H9 (cell line): Measurements from ENCODE around the gene MYLK. TPM values are rescaled to one million over a fixed set of nuclear protein-coding genes. Genes with fewer than 3 reads are reported as not detected.

Experiments used
- DNase-seq: peaks from one replicate; pipeline ENCODE4 v3.0.0-alpha.2; 2017
- H2AFZ ChIP-seq: one replicate; pipeline ENCODE4 v1.6.1; 2013; ENCODE audit warnings: mild to moderate bottlenecking, low read length, control low read depth, moderate library complexity
- H2AK5ac ChIP-seq: 2 replicates; pipeline ENCODE4 v1.6.1; 2013; ENCODE audit warnings: low read length, control low read depth, mixed read lengths; ENCODE audit not compliant: insufficient read length
- H2BK120ac ChIP-seq: one replicate; pipeline ENCODE4 v1.6.1; 2013; ENCODE audit warnings: low read depth, mild to moderate bottlenecking, low read length, control low read depth, inconsistent platforms; ENCODE audit not compliant: poor library complexity, severe bottlenecking
- H2BK12ac ChIP-seq: 2 replicates; pipeline ENCODE4 v1.6.1; 2013; ENCODE audit warnings: low read length, control low read depth, mixed read lengths, low read depth; ENCODE audit not compliant: insufficient read length
- H2BK15ac ChIP-seq: 2 replicates; pipeline ENCODE4 v1.6.1; 2013; ENCODE audit warnings: low read depth, low read length, control low read depth
- H2BK20ac ChIP-seq: one replicate; pipeline ENCODE4 v1.6.1; 2013; ENCODE audit warnings: low read depth, mild to moderate bottlenecking, low read length, control low read depth, inconsistent platforms; ENCODE audit not compliant: poor library complexity, severe bottlenecking
- H2BK5ac ChIP-seq: 2 replicates; pipeline ENCODE4 v1.6.1; 2013; ENCODE audit warnings: low read length, control low read depth, mixed read lengths; ENCODE audit not compliant: insufficient read length
- H3K14ac ChIP-seq: 2 replicates; pipeline ENCODE4 v1.6.1; 2013; ENCODE audit warnings: low read length, control low read depth; ENCODE audit not compliant: insufficient read depth
- H3K18ac ChIP-seq: 2 replicates; pipeline ENCODE4 v1.6.1; 2013; ENCODE audit warnings: low read depth, mild to moderate bottlenecking, mixed read lengths, low read length, control low read depth; ENCODE audit not compliant: insufficient read length
- H3K23ac ChIP-seq: 2 replicates; pipeline ENCODE4 v1.6.1; 2013; ENCODE audit warnings: low read length, control low read depth, mixed read lengths, low read depth; ENCODE audit not compliant: insufficient read length
- H3K23me2 ChIP-seq: 2 replicates; pipeline ENCODE4 v1.6.1; 2013; ENCODE audit warnings: low read depth, mild to moderate bottlenecking, mixed read lengths, low read length, control low read depth; ENCODE audit not compliant: insufficient read length, poor library complexity, severe bottlenecking
- H3K27ac ChIP-seq: 2 replicates; pipeline ENCODE4 v1.5.1; 2013; ENCODE audit warnings: low read length, control low read depth, mixed read lengths, low read depth; ENCODE audit not compliant: insufficient read length
- H3K27me3 ChIP-seq: 2 replicates; pipeline ENCODE4 v1.6.1; 2013; ENCODE audit warnings: low read length, control low read depth, inconsistent platforms; ENCODE audit not compliant: insufficient read depth
- H3K4ac ChIP-seq: 2 replicates; pipeline ENCODE4 v1.6.1; 2013; ENCODE audit warnings: low read depth, mild to moderate bottlenecking, control low read depth, inconsistent platforms, low read length, moderate library complexity
- H3K4me1 ChIP-seq: 2 replicates; pipeline ENCODE4 v1.6.1; 2013; ENCODE audit warnings: low read length, control low read depth, inconsistent platforms; ENCODE audit not compliant: insufficient read depth
- H3K4me2 ChIP-seq: 2 replicates; pipeline ENCODE4 v1.6.1; 2013; ENCODE audit warnings: low read length, control low read depth, mixed read lengths; ENCODE audit not compliant: insufficient read length, insufficient read depth
- H3K56ac ChIP-seq: 2 replicates; pipeline ENCODE4 v1.6.1; 2013; ENCODE audit warnings: low read depth, mild to moderate bottlenecking, mixed read lengths, low read length, control low read depth; ENCODE audit not compliant: insufficient read length
- H3K79me1 ChIP-seq: 2 replicates; pipeline ENCODE4 v1.6.1; 2013; ENCODE audit warnings: low read depth, mild to moderate bottlenecking, moderate library complexity, low read length, control low read depth, inconsistent platforms; ENCODE audit not compliant: insufficient read depth, poor library complexity, severe bottlenecking
- H3K79me2 ChIP-seq: 2 replicates; pipeline ENCODE4 v1.6.1; 2013; ENCODE audit warnings: low read length, control low read depth, inconsistent platforms; ENCODE audit not compliant: insufficient read depth
- H3K9ac ChIP-seq: 2 replicates; pipeline ENCODE4 v1.6.1; 2013; ENCODE audit warnings: low read length, control low read depth, mixed read lengths; ENCODE audit not compliant: insufficient read length; ENCODE audit errors: extremely low read depth
- H3K9me3 ChIP-seq: one replicate; pipeline ENCODE4 v1.6.1; 2013; ENCODE audit warnings: low read depth, low read length, inconsistent platforms; ENCODE audit not compliant: control insufficient read depth
- H3T11ph ChIP-seq: one replicate; pipeline ENCODE4 v1.6.1; 2013; ENCODE audit warnings: mild to moderate bottlenecking, low read length, control low read depth, inconsistent platforms
- H4K20me1 ChIP-seq: one replicate; pipeline ENCODE4 v1.6.1; 2013; ENCODE audit not compliant: control insufficient read depth, insufficient read length, insufficient read depth
- H4K5ac ChIP-seq: 2 replicates; pipeline ENCODE4 v1.6.1; 2013; ENCODE audit warnings: low read depth, mild to moderate bottlenecking, mixed read lengths, low read length, control low read depth; ENCODE audit not compliant: insufficient read length
- H4K8ac ChIP-seq: replicated peaks from 2 replicates; pipeline ENCODE4 v1.6.1; 2013; ENCODE audit warnings: low read length, control low read depth, mixed read lengths, low read depth; ENCODE audit not compliant: insufficient read length
- H4K91ac ChIP-seq: 2 replicates; pipeline ENCODE4 v1.6.1; 2013; ENCODE audit warnings: low read depth, mild to moderate bottlenecking, moderate library complexity, mixed read lengths, low read length, control low read depth; ENCODE audit not compliant: insufficient read length
- H3K27ac Mint-ChIP-seq, 3 experiments: 2 replicates in 2 of 3; 3 replicates in 1 of 3; pipeline ENCODE4 v1.8.0; 2020 to 2021; ENCODE audit warnings: mixed read lengths in 3 of 3, mild to moderate bottlenecking in 1 of 3, moderate library complexity in 1 of 3
- H3K27me3 Mint-ChIP-seq: 2 replicates; pipeline ENCODE4 v1.8.0; 2021; ENCODE audit warnings: low read depth, mild to moderate bottlenecking, moderate library complexity, mixed read lengths
- H3K36me3 Mint-ChIP-seq, 3 experiments: 2 replicates in 2 of 3; 3 replicates in 1 of 3; pipeline ENCODE4 v1.8.0; 2020 to 2021; ENCODE audit warnings: low read depth in 3 of 3, mixed read lengths in 3 of 3; ENCODE audit not compliant: insufficient read depth in 1 of 3
- H3K4me1 Mint-ChIP-seq, 2 experiments: 2 replicates each; pipeline ENCODE4 v1.8.0; 2020; ENCODE audit warnings: mixed read lengths in 2 of 2
- H3K4me3 Mint-ChIP-seq, 2 experiments: 2 replicates in 1 of 2; 3 replicates in 1 of 2; pipeline ENCODE4 v1.8.0; 2020 to 2021; ENCODE audit warnings: mild to moderate bottlenecking in 2 of 2, mixed read lengths in 2 of 2, moderate library complexity in 1 of 2
- H3K9me3 Mint-ChIP-seq, 2 experiments: 2 replicates in 1 of 2; 3 replicates in 1 of 2; pipeline ENCODE4 v1.8.0; 2020; ENCODE audit warnings: mild to moderate bottlenecking in 2 of 2, mixed read lengths in 2 of 2, moderate library complexity in 1 of 2
- CTCF ChIP-seq: fragments of 200-600 bp; sonication (generic); conservative IDR thresholded peaks from 3 replicates; pipeline ENCODE4 v1.8.0; 2021; ENCODE audit warnings: antibody characterized with exemption, mild to moderate bottlenecking
- WGBS: extraction: QIAGEN DNeasy Blood & Tissue Kit; methylation state at CpG from one replicate; pipeline ENCODE4 v1.1.7; 2013; ENCODE audit warnings: missing lambda C conversion rate, low lambda C conversion rate, mixed read lengths; ENCODE audit not compliant: insufficient read length; ENCODE audit errors: extremely low coverage; 5-methylcytosine and 5-hydroxymethylcytosine counted together
- total RNA-seq: library from RNA; stranded (reverse); gene quantifications from 2 replicates; pipeline ENCODE4 v1.2.1, GENCODE V29; 2021

MYLK gene
- total RNA-seq, 1 experiment from 2014 or later: 10.1 TPM

- Histone ChIP-seq H3K79me2 (no peaks in the 10 kb centered on the region), H3K18ac (no peak overlapping the region), H4K5ac (no peak overlapping the region), H3K79me1 (no peaks in the 10 kb centered on the region), H3K23me2 (no peaks in the 10 kb centered on the region), H3K4me2 (no peak overlapping the region), H2BK15ac (no peak overlapping the region), H4K91ac (no peak overlapping the region), H2BK5ac (no peak overlapping the region), H3K9ac (no peak overlapping the region), H2AFZ (no peak overlapping the region), H4K20me1 (peaks cover 2% of the 10 kb centered on the region), H2AK5ac (no peak overlapping the region), H3K56ac (no peak overlapping the region), H3K4me1 (no peaks in the 10 kb centered on the region), H3K27me3 (no peaks in the 10 kb centered on the region), H3K23ac (no peak overlapping the region), H4K8ac (no peak overlapping the region), H2BK20ac (no peak overlapping the region), H2BK12ac (no peak overlapping the region), H3K4ac (no peak overlapping the region), H3K27ac (no peak overlapping the region), H2BK120ac (no peak overlapping the region), H3K9me3 (no peaks in the 10 kb centered on the region), H3K14ac (no peak overlapping the region), H3T11ph (no peak overlapping the region)
- H3K27ac Mint-ChIP-seq: no peak overlapping the region
- H3K4me3 Mint-ChIP-seq: no peak overlapping the region
- H3K36me3 Mint-ChIP-seq: peaks cover 0 to 3% (median 0%) of the 10 kb centered on the region in 3 experiments; a peak in 2 of 7 replicates
- no peak for TF ChIP-seq CTCF
- no CpG with 5 or more reads among the region's 7 CpGs for WGBS
- H3K27me3 Mint-ChIP-seq: no peaks in the 10 kb centered on the region; the same call in 1 of the 2 replicates
- peaks cover 10 to 14% of the 10 kb centered on the region in 2 experiments for H3K4me1 Mint-ChIP-seq
- H3K9me3 Mint-ChIP-seq: no peaks in the 10 kb centered on the region; a peak in 1 of 5 replicates
- DNase-seq: no peak
These were observed 257.3 kb downstream of the MYLK start for GRCh38 chr3:123626881-123627280.
